CMK (cell line): ENCODE measurements around the gene LIMS2.
A peak's percentile ranks its signal among the peaks of the same experiment; 100 is the strongest.

Experiments
- DNase-seq: peaks from one replicate; pipeline ENCODE4 v3.0.0-alpha.2; 2010; ENCODE audit warnings: low read depth

Gene LIMS2

DNA sequence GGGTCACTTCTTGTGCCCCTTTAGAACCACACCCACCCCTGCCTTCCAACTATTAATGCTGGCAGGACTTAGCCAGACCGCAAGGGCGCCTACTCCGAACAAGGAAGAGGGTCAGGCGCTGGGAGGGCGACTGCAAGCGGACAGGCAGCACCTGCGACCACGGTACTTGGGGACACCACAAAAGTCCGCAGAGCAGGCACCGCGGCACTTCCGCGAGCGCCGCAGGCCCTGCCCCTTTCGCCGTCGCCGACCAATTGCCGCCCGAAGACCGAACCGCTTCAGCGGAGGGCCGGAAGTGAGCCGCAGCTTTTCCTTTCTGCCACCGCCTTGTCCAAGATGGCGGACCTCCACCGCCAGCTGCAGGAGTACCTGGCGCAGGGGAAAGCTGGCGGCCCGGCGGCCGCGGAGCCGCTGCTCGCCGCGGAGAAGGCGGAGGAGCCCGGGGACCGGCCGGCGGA, 25.9 kb upstream of the LIMS2 start, which contains the start of gene SFT2D3:
SFT2D3 (plus strand) TSS at position 305 of the 458 bp plus-strand sequence; CDS start at position 337, 32 bp downstream.
- peak; percentile 77 for DNase-seq

DNA sequence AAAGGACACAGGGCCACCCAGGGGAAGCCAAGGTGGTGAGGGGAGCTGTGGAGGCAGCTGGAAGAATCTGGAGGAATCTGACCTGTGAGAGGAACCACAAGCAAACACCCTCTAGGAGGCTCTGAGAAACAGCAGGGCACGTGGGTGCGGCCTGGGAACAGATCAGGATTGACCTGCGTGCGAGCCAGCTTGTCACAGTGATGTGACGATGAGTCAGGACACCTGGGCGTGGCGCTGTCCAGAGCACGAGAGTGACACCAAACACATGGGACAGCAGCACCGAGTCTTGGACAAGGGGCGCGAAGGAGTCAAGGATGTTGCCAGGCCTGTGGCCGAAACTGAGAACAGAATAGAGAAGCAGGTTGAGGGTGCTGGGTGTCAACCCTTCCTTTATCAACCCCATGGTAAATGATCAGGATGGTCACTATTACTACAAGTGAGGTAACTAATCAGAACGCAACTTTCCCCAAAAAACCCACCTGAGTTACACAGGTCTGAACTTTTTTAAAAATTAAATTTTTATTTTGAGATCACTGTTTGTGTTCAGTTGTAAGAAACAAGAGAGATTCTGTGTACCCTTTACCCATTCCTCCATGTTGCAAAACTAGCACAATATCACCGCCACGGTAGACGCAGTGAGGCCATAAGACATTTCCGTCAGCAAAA, 25.3 kb upstream of the LIMS2 start:
- peak; percentile 32 for DNase-seq

DNA sequence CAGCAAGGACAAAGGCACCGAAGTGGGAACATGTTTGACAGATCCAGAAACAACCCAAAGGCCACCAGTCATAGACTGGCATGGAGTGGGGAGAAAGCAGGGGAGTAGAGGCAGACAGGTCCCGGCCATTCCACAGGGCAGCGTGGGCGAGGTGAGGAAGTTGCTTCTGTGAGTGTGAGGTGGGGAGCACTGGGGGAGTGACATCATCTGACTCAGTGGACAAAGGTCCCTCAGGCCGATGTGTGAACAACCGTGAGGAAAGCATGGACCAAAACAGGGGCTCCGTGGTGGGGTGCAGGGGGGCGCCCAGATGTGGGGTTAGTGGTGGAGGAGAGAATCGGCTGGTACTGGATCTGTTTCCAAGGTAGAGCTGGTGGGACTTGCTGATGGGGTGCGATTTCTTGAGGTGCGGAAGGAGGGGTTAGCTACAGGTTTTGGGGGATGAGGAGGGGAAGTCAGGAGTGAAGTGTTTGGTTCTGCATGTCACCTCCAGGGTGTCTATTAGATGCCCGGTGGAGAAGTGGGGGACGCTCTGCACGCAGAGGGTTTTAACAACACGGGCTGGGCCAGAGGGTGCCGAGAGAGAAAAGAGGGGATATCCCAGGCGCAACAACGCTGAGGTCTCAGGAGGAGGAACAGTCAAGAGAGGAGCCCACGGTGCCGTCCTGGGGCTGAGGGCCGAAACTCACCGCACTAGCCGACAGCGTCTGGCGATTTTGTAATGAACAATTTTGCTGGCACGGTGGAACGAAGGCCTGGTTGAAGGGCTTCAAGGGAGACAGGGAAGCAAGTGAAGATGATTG, 23.4 kb upstream of the LIMS2 start:
- no peak for DNase-seq

DNA sequence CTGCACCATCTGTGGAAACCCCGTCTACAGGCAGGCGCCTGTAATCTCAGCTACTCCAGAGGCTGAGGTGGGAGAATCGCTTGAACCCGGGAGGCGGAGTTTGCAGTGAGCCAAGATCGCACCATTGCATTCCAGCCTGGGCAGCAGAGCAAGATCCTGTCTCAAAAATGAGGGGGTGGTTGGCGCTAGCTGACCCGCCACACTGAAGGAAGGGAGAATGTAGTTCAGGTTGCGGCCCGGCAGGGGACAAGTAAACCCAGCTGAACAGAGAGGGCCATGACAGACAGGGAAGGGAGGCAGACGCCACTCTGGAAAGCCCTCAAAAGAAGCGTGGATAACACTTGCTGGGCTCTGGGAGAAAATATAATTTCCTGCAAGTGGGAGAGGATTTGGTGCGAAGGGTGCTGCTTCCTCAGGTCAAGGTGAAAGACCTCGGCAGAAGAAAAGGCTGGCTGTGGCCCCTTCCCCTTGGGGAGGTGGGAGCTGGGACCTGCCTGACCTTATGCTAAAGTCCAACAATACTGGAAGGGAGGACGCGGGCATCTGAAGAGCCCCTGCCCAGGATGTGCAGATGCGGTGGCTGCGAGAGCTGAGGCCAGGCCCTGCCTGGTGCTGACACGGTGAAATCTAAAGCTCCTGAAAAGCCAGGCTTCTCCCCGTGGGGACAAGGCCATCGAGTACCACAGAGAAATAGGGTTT, 22.3 kb upstream of the LIMS2 start:
- no peak for DNase-seq

DNA sequence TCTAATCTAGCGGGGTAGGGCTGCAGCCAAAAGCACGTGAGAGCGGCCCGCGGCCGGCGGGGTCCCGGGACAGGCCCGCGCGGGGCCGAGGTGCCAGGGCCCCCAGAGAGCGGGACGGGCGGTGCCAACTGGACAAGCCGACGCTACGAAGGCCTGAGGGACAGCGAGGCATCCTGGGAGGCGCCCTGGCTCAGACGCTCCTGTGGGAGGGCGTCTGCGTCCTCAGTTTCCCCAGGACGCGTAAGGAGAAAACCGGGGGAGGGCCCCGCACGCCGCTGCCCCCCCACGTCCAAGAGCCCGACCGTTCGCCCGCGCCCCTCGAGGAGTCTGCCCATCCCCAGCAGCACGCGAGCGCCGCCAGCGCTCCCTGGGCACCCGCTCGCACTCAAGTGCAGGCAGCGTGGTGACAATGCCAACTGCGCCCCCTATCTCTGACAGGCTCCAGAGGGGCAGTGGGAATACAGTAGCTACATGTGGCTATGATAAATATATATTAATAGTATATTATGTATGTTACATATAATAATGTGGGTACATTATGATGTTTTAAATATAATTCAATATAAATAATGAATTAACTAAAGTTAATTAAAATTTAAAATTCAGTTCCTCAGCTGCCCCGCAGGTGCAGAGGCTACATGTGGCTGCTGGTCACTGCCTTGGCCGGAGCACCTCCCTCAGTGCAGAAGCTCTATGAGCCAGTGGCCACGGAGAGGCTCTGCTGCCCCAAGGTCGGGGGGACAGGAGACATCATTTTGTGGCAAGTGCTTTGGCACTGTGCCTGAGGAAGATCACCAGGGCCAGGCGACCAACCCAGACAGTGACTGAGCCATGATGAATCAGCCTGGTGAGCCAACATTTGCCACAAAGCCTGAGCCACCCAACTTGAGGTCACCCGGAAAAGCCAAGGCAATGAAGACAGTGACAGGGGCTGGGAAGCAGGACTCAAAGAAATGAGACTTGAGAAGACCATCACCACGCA, 20.5 kb upstream of the LIMS2 start:
- DNase-seq, result no peak

DNA sequence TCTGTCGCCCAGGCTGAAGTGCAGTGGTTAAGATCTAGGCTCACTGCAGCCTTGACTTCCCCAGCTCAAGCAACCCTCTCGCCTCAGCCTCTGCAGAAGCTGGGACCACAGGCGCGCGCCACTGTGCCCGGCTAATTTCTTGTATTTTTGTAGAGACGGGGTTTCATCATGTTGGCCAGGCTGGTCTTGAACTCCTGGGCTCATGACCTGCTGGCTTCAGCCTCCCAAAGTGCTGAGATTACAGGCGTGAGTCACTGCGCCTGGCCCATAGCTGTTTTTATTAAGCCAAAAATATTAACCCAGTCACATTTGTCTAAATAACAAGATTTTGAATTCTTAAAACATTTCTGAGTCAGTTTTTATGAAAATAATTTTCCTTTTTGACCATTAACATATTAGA, 19.7 kb upstream of the LIMS2 start:
- no peak for DNase-seq

DNA sequence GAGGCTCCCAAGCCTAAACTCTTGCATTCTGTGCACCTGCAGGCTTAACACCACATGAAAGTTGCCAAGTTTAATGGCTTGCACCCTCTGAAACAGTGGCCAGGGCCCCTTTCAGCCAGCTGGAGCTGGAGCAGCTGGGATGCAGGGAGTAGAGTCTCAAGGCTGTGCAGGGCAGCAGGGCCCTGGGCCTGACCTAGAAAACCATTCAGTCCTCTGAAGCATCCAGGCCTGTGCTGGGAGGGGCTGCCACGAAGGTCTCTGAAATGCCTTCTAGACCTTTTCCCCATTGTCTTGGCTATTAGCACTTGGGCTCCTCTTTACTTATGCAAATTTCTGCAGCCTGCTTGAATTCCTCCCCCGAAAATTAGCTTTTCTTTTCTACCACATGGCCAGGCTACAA, 15.4 kb upstream of the LIMS2 start:
- no peak for DNase-seq

DNA sequence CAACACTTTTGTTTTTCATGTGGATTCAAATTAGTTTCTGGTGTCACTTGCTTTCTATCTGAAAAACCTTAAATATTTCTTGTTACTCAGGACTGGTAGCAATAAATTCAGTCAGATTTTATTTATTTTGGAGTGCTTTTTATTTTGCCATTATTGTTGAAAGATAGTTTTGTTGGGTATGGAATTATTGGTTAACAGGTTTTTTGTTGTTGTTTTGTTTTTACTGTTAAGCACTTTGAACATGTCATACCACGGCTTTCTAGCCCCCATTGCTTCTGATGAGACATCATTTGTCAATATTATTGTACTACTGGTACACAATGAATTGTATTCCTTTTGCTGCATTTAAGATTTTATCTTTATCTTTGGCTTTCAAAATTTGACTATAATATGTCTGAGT, 13.1 kb upstream of the LIMS2 start:
- no peak for DNase-seq

DNA sequence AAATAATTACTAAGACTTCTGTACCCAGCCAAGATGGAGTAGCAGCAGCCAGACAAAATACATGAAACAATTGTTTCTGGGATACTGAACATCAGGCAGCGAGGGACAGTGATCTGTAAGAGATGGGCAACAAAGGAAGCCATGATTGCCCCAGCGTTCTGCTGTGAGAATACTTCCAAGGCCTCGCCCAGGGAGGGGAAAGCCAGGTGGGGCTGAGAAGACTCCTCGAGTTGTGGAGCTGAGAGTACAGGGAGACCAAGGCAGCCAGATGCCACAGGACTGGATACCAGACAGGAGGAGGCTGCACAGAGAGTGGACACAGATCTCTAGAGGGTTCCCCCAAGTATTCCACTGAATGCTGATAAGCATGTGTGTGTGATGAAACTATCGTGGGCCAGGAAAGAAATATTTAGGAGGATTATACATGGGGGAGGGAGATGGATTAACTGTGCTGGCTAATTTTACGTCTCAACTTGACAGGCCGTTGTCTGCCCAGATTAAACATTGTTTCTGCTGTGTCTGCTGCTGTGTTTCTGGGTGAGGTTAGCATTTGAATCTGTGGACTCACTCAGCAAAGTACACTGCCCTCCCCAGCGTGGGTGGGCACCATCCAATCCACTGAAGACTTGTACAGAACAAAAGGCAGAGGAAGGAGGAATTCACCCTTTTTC, 10.2 kb upstream of the LIMS2 start:
- DNase-seq, result no peak

DNA sequence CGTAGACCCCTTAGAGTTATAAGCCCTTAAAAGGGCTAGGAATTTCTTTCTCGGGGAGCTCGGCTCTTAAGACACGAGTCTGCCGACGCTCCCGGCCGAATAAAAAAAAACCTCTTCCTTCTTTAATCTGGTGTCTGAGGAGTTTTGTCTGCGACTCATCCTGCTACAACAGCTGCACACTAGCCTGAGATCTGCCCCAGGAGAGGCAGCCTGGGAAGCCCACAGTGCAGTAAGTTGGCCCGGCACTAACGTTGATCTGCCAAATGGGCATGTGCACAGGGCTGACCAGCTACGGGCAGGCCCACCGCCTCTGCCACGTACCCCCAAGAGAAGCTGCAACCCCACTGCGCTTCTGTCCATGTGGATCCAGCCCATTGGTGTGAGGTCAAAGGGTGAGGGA, 8.4 kb upstream of the LIMS2 start:
- no peak for DNase-seq

DNA sequence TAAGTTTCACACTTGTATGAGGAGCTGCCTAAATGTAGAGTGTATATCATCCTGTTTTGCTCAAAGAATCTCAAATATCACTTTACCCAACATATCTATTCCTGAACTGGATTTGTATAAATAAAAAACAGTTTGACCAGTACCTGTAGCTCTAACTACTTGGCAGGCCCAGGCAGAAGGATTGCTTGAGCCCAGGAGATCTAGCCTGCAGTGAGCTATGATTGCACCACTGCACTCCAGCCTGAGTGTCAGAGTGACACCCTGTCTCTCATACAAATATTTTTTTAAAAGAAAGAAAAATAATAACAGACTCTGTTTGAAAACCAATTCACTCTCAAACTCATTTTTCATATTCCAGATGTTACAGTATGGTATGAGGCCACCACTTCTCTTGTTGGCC, 7.7 kb upstream of the LIMS2 start:
- no peak for DNase-seq

DNA sequence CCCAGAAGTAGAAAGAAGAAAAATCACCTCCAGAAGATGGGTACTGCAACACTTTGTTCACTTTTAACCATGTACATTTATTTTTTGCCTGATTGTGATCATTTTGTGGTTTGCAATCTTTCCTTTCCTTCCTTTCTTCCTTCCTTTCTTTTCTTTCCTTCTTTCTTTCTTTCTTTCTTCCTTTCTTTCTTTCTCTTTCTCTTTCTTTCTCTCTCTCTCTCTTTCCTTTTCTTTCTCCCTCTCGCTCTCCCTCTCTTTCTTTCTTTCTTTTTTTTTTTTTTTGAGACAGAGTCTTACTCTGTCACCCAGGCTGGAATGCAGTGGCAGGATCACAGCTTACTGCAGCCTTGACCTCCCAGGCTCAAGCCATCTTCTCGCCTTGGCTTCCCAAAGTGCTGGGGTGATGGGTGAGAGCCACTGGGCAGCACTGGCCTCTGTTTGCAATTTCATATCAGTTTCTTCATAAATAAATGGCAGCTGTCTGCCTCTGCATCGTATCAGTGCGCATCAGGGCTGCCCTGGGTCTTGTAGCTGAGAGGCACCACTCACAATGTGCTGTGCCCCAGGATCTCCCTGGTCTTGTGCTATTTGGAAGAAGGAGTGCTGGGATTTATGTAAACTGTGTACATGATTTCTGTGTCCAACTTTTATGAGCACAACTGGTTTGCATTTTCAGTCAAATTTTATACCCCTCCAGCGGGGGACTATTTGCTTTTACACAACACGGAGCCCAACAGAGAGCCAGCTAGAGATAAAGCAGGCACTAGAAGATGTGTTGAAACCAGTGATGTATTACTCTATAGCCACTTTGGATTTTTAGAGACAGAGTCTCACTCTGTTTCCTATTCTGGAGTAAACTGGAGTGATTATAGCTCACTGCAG, 6.9 kb upstream of the LIMS2 start:
- no peak for DNase-seq

DNA sequence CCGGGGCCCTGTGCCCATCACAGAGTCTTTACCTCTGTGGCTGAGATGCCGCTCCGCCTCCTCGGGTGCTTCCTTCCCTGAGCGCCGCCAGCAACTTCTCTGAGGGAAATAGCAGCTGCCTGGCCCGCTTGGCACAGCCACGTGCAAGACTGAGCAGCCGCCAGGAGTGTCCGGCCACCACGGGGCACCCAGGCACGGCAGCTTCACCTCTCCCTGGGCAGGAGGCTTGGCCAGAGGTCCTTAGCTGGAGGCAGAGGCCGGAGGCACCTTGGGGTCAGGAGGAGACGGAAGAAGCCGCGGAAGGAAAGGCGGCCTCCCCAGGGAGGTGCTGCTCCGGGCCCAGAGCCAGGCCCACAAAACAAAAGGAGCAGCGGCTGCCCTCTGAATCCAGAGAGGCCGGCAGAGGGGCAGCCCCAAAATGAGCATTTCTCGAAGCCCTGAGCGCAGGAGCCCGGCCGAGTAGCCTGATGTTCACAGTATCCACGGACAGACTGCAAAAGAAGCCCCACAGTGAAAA, 6.0 kb upstream of the LIMS2 start:
- no peak for DNase-seq

DNA sequence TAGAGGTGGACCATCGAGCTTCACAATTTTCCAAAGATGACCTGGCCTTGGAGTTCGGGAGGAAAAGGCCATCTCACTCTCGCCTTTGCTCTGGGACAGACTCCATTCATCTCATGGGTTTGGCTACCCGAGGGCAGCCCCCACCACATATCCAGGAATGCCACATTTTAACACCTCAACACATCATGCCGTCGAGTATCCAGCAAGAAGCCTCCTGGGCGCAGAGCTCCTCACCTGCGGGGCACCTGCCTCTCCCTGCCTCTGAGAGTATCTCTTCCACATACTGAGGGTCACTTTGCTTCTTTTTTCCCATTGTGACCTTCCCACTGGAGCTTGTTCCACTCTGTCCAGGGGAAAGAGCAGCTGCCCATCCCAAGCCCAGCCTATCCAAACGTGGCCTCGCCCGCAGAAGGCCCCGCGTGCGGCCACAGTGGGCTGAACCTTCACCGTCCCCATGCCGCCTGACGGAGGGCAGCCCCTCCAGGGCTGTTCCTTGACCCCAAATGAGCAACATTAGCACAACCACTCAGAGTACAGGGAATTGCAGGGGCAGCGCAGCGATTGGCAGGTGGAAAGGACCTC, 5.5 kb upstream of the LIMS2 start:
- DNase-seq, result no peak

DNA sequence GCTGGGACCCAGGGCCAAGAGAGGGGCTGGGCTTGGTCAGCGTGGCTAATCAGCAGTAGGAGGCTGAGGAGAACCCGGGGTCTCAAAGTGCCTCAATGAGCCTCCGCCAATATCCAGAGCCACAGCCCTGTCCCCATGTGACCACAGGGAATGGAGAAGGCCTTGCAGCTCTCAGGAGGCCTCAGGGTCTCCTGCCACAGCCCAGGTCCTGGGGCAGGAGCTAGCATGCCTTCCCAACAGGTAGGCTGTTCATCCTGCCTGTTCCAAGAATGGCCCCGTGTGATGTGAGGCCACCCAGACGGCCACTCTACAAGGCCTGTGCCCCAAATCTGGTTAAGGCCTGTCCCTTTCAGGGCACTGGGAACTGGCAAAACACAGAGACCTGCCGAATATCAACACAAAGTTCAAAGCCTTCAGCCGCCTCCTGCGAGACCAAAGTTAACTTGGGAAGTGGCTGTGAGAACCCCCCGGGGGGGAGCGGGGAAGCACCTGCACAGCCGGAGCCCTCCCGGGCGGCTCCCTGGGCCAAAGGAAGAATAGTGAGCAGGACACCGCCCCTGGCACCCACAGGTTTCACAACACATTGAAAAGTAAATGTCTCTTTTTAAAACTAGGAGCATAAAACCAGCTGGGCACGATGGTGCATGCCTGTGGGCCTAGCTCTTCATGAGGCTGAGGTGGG, 4.5 kb upstream of the LIMS2 start:
- no peak for DNase-seq

DNA sequence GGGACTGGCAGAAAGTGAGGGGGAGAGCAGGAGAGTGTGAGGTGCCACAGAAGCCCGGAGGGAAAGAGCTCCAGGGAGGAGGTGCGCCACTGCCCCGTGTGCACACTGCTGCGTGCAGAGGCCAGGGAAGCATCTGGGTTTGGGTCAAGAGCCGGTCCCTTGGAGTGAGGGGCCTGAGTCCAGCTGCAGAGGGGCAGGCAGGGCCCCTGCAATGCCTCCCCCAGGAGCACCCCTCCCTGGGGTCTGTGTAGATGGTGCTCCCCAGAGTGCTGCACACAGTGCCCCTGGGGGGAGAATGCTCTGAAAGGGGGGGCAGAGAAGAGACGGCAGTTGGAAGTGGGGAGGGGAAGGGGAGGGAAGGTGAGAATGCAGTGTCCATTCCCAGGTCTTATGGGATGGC, 3.7 kb upstream of the LIMS2 start:
- DNase-seq, result no peak

DNA sequence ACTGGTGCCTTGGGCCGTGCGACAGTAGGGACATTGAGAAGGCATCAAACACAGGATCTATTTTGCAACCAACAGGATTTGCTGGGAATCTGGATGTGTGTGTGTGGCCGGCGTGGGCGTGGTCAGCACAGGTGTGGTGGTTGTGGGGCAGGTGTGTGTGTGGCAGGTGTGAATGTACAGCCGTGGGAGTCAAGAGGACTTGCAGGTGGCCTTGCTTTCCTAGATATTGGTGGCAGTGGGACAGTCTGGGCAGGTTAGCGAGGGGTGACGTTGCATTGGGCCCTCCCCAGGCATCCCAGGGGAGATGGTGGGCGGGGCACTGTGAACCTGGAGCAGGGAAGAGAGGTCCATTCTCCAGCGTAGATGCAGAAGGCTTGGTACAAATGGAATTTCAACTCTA, 3.2 kb upstream of the LIMS2 start:
- no peak for DNase-seq

DNA sequence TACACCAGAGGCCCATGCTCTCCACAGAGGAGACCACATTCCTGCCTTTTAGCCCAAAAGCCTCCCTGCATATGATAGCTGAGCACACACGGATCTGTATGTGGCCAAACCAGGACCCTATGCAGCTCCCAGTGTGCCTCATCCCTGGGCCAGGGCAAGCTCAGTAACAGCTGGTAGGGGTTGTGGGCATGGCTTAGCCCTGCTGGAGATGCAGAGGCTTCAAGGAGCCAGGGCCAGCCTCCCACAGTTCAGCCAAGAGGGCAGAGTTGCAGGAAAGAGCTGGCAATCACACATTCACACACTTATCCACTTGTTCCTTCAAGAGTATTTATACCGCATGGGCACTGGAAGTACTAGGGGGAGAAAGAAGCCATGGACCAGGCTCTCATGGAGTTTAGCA, 1.6 kb upstream of the LIMS2 start:
- no peak for DNase-seq
